SK-N-SH (cell line): ENCODE data around the gene CNTNAP2. TPM values are rescaled to one million over a fixed set of nuclear protein-coding genes. Genes with fewer than 3 reads are reported as not detected.

ENCODE experiments used
- CTCF ChIA-PET: fragments of 300-600, 350-600 bp; formaldehyde crosslinking; extraction: SDS; loops from one replicate; lab custom pipeline; 2021; lab: Yijun Ruan, JAX
- POLR2A ChIA-PET: fragments of 350-600 bp; sonication (Branson Sonifier 250); formaldehyde crosslinking; extraction: SDS; loops from one replicate; lab custom pipeline; 2020; ENCODE audit warnings: antibody characterized with exemption, inconsistent platforms; lab: Yijun Ruan, JAX
- DNase-seq: peaks from one replicate; pipeline ENCODE4 v3.0.0; 2012
- H2AFZ ChIP-seq: fragments of 200-600 bp; sonication (generic); 2 replicates; pipeline ENCODE4 v1.8.1; 2016; ENCODE audit warnings: antibody characterized with exemption, mild to moderate bottlenecking, low read depth
- H3F3A ChIP-seq: fragments of 200-600 bp; sonication (generic); replicated peaks from 2 replicates; pipeline ENCODE3; 2016; ENCODE audit warnings: antibody characterized with exemption, mild to moderate bottlenecking; ENCODE audit not compliant: insufficient read depth
- H3K27ac ChIP-seq, 2 experiments: fragments of 200-500 bp in 1 of 2; fragments of 200-600 bp in 1 of 2; sonication (Bioruptor generic) in 1 of 2; sonication (generic), shearing (Covaris generic) in 1 of 2; 2 replicates each; pipeline versions ENCODE4 v1.5.1 to v1.6.1; 2014 to 2016; ENCODE audit warnings: low read depth in 2 of 2, inconsistent platforms in 1 of 2, low read length in 1 of 2, mild to moderate bottlenecking in 1 of 2, mixed read lengths in 1 of 2
- H3K27me3 ChIP-seq: fragments of 200-600 bp; sonication (generic), shearing (Covaris generic); 2 replicates; pipeline ENCODE4 v1.6.1; 2016; ENCODE audit warnings: mixed run types; ENCODE audit not compliant: insufficient read depth
- H3K36me3 ChIP-seq, 2 experiments: fragments of 200-500 bp in 1 of 2; fragments of 200-600 bp in 1 of 2; sonication (Bioruptor generic) in 1 of 2; sonication (generic) in 1 of 2; replicated peaks in 1 of 2; 2 replicates each; pipeline versions ENCODE3 to v1.5.1; 2014 to 2016; ENCODE audit warnings: low read length in 1 of 2, mild to moderate bottlenecking in 1 of 2; ENCODE audit not compliant: insufficient read depth in 2 of 2, control insufficient read depth in 1 of 2
- H3K4me1 ChIP-seq, 2 experiments: fragments of 200-500 bp in 1 of 2; fragments of 200-600 bp in 1 of 2; sonication (Bioruptor generic) in 1 of 2; sonication (generic), shearing (Covaris generic) in 1 of 2; 2 replicates each; pipeline versions ENCODE4 v1.5.1 to v1.6.1; 2014 to 2016; ENCODE audit warnings: low read depth in 1 of 2, low read length in 1 of 2, mixed run types in 1 of 2; ENCODE audit not compliant: insufficient read depth in 2 of 2, control insufficient read depth in 1 of 2
- H3K4me2 ChIP-seq: fragments of 200-600 bp; sonication (generic), shearing (Covaris generic); 2 replicates; pipeline ENCODE4 v1.6.1; 2017; ENCODE audit warnings: mixed run types
- H3K4me3 ChIP-seq, 2 experiments: fragments of 200-500 bp in 1 of 2; fragments of 200-600 bp in 1 of 2; sonication (Bioruptor generic) in 1 of 2; sonication (generic), shearing (Covaris generic) in 1 of 2; 2 replicates each; pipeline versions ENCODE4 v1.5.1 to v1.8.1; 2014 to 2016; ENCODE audit warnings: low read depth in 2 of 2, inconsistent platforms in 1 of 2, low read length in 1 of 2, mild to moderate bottlenecking in 1 of 2, mixed read lengths in 1 of 2, moderate library complexity in 1 of 2
- H3K79me2 ChIP-seq: fragments of 200-600 bp; sonication (generic); 2 replicates; pipeline ENCODE4 v1.8.1; 2017; ENCODE audit warnings: mild to moderate bottlenecking; ENCODE audit not compliant: insufficient read depth
- H3K9ac ChIP-seq: fragments of 200-600 bp; sonication (generic); 2 replicates; pipeline ENCODE4 v1.6.1; 2017; ENCODE audit warnings: mixed run types
- H3K9me2 ChIP-seq: fragments of 200-600 bp; sonication (generic); 2 replicates; pipeline ENCODE4 v1.6.1; 2017; ENCODE audit warnings: mixed run types
- H3K9me3 ChIP-seq: fragments of 200-600 bp; sonication (generic); 2 replicates; pipeline ENCODE4 v1.6.1; 2017; ENCODE audit warnings: mixed run types, mild to moderate bottlenecking, moderate library complexity
- H4K20me1 ChIP-seq: fragments of 200-600 bp; sonication (generic); 2 replicates; pipeline ENCODE4 v1.6.1; 2017; ENCODE audit warnings: mild to moderate bottlenecking, mixed run types; ENCODE audit not compliant: insufficient read depth
- CHD2 ChIP-seq: fragments of 150-350 bp; IDR thresholded peaks from 2 replicates; pipeline ENCODE4 v1.6.1; 2018; ENCODE audit warnings: low read length; ENCODE audit not compliant: partially characterized antibody
- EP300 ChIP-seq, 2 experiments: IDR thresholded peaks; 2 replicates each; pipeline versions ENCODE4 v1.4.0 to v1.6.1; 2012; ENCODE audit warnings: borderline replicate concordance in 1 of 2, low read depth in 1 of 2, low read length in 1 of 2
- FOXJ3 ChIP-seq: sonication (generic); formaldehyde crosslinking; IDR thresholded peaks from 2 replicates; pipeline ENCODE4 v1.5.1; 2020; ENCODE audit warnings: mild to moderate bottlenecking, missing genetic modification reagents
- GATA2 ChIP-seq: sonication (generic); formaldehyde crosslinking; IDR thresholded peaks from 2 replicates; pipeline ENCODE4 v1.5.0; 2020; ENCODE audit warnings: mild to moderate bottlenecking, missing genetic modification reagents
- IRF3 ChIP-seq: fragments of 150-350 bp; IDR thresholded peaks from 2 replicates; pipeline ENCODE4 v1.6.1; 2016; ENCODE audit warnings: mild to moderate bottlenecking, low read depth, low read length
- JUND ChIP-seq: IDR thresholded peaks from 2 replicates; pipeline ENCODE4 v1.4.0; 2012
- MEF2A ChIP-seq: IDR thresholded peaks from 2 replicates; pipeline ENCODE4 v1.4.0; 2012; ENCODE audit warnings: low read depth, borderline replicate concordance
- MXI1 ChIP-seq: IDR thresholded peaks from 2 replicates; pipeline ENCODE4 v1.6.1; 2012; ENCODE audit warnings: mild to moderate bottlenecking, low read depth, low read length, improper control_type of control experiment
- PBX3 ChIP-seq: IDR thresholded peaks from 2 replicates; pipeline ENCODE4; 2012
- RFX5 ChIP-seq: IDR thresholded peaks from 2 replicates; pipeline ENCODE4 v1.6.1; 2012; ENCODE audit warnings: mild to moderate bottlenecking, improper control_type of control experiment, low read length
- SIN3A ChIP-seq: IDR thresholded peaks from 2 replicates; pipeline ENCODE4 v1.6.1; 2012; ENCODE audit warnings: low read depth, mild to moderate bottlenecking, low read length, moderate library complexity, borderline replicate concordance
- SMC3 ChIP-seq: IDR thresholded peaks from 2 replicates; pipeline ENCODE4 v1.6.1; 2012; ENCODE audit warnings: low read depth, low read length, improper control_type of control experiment
- TAF1 ChIP-seq: IDR thresholded peaks from 2 replicates; pipeline ENCODE4 v1.6.1; 2012; ENCODE audit warnings: low read depth, mild to moderate bottlenecking, low read length, moderate library complexity, borderline replicate concordance
- USF1 ChIP-seq: IDR thresholded peaks from 2 replicates; pipeline ENCODE4 v1.4.0; 2012; ENCODE audit warnings: low read depth, borderline replicate concordance
- WGBS: methylation state at CpG from one replicate; pipeline ENCODE4 v1.1.6; 2017; ENCODE audit warnings: low lambda C conversion rate; 5-methylcytosine and 5-hydroxymethylcytosine counted together
- polyA plus RNA-seq, 3 experiments: library from polyadenylated mRNA; depleted of rRNA; stranded (reverse); fragments of >200 nt; gene quantifications; 2 replicates each; pipeline ENCODE4 v1.2.3, GENCODE V29; 2012
- TF ChIP-seq, protein P1 (sequence below): fragments of 200-600 bp; sonication (generic); IDR thresholded peaks from 2 replicates; pipeline ENCODE4 v1.6.1; 2017; ENCODE audit warnings: antibody characterized with exemption, mild to moderate bottlenecking, moderate library complexity
- TF ChIP-seq, protein P2 (sequence below): IDR thresholded peaks from 2 replicates; pipeline ENCODE4 v1.4.0; 2012; ENCODE audit warnings: low read depth, borderline replicate concordance

Gene CNTNAP2
- polyA plus RNA-seq, 1 of the 3 experiments (the other 2 are of a cell fraction), result 3.4 TPM

- H3K4me2 ChIP-seq, result no peak overlapping the region
- H3K9me2 ChIP-seq, result no peaks in the 10 kb centered on the region
- no peak overlapping the region for H3K4me3 ChIP-seq
- no peak for DNase-seq
- H3K9ac ChIP-seq, result no peak overlapping the region
- H4K20me1 ChIP-seq, result no peaks in the 10 kb centered on the region
- 69% methylated on average over 3 of the region's 3 CpGs for WGBS
- H3K27ac ChIP-seq, result no peak overlapping the region
- H3K9me3 ChIP-seq, result no peaks in the 10 kb centered on the region
- TF ChIP-seq USF1, result no peak
- no peak for TF ChIP-seq CHD2
- TF ChIP-seq TAF1, result no peak
- TF ChIP-seq, protein P1, sequence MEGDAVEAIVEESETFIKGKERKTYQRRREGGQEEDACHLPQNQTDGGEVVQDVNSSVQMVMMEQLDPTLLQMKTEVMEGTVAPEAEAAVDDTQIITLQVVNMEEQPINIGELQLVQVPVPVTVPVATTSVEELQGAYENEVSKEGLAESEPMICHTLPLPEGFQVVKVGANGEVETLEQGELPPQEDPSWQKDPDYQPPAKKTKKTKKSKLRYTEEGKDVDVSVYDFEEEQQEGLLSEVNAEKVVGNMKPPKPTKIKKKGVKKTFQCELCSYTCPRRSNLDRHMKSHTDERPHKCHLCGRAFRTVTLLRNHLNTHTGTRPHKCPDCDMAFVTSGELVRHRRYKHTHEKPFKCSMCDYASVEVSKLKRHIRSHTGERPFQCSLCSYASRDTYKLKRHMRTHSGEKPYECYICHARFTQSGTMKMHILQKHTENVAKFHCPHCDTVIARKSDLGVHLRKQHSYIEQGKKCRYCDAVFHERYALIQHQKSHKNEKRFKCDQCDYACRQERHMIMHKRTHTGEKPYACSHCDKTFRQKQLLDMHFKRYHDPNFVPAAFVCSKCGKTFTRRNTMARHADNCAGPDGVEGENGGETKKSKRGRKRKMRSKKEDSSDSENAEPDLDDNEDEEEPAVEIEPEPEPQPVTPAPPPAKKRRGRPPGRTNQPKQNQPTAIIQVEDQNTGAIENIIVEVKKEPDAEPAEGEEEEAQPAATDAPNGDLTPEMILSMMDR, result no peak
- TF ChIP-seq SMC3, result no peak
- TF ChIP-seq GATA2 (CRISPR knock-in tag), result no peak
- TF ChIP-seq, protein P2, sequence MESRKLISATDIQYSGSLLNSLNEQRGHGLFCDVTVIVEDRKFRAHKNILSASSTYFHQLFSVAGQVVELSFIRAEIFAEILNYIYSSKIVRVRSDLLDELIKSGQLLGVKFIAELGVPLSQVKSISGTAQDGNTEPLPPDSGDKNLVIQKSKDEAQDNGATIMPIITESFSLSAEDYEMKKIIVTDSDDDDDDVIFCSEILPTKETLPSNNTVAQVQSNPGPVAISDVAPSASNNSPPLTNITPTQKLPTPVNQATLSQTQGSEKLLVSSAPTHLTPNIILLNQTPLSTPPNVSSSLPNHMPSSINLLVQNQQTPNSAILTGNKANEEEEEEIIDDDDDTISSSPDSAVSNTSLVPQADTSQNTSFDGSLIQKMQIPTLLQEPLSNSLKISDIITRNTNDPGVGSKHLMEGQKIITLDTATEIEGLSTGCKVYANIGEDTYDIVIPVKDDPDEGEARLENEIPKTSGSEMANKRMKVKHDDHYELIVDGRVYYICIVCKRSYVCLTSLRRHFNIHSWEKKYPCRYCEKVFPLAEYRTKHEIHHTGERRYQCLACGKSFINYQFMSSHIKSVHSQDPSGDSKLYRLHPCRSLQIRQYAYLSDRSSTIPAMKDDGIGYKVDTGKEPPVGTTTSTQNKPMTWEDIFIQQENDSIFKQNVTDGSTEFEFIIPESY, result no peak
- TF ChIP-seq MXI1, result no peak
- TF ChIP-seq SIN3A, result no peak
- ChIA-PET CTCF (no interaction called here), POLR2A (no interaction called here)
- no peak overlapping the region for H2AFZ ChIP-seq
- H3K36me3 ChIP-seq, result no peaks in the 10 kb centered on the region
- H3F3A ChIP-seq, result peaks cover 4% of the 10 kb centered on the region
- H3K27me3 ChIP-seq, result no peaks in the 10 kb centered on the region
- peaks cover 0 to 2% of the 10 kb centered on the region in 2 experiments; a peak in 2 of 4 replicates for H3K4me1 ChIP-seq
- no peaks in the 10 kb centered on the region for H3K79me2 ChIP-seq
These were observed 1536.9 kb downstream of the CNTNAP2 start for GRCh38 chr7:147653456-147653855.

DNA sequence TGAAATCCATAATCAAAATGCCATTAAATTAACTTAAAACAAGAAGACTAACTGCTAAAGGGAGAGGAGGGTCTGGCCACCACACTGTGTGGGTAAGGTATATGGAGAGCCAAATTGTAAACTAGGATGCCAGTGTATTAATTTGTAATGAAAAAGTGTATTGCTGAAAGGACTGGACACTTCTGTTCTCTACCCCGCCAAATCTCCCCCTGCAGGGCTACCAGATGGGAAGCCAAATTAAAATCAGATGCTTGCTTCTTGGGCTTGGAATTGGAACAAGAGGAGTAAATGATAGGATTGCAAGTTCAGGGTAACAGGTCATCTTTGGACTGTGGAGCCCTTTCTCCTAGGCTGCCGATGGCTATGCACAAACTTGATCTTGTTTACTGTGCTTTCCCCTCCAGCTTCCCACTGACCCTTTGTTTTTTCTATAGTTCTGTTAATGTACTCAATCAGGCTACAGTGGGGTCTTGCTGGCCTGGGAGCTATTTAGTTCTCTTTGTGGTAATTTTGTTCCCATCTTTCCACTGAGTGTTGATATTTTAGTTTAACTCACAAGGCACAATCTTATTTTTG, 1541.9 kb downstream of the CNTNAP2 start:
- no peaks in the 10 kb centered on the region for H4K20me1 ChIP-seq
- 28% methylated on average over 2 of the region's 2 CpGs for WGBS
- no peaks in the 10 kb centered on the region for H3K27me3 ChIP-seq
- no peaks in the 10 kb centered on the region for H3K9me3 ChIP-seq
- no peaks in the 10 kb centered on the region for H3F3A ChIP-seq
- no peaks in the 10 kb centered on the region for H3K9me2 ChIP-seq
- CTCF ChIA-PET, result interaction anchor here (0.9 to 1.0 kb wide), 2 partner anchors 13 to 94 kb away, joined by 3 read pairs; no protein-coding TSS in a partner anchor
- H3K4me1 ChIP-seq, result peaks cover 0 to 8% of the 10 kb centered on the region in 2 experiments; a peak in 2 of 4 replicates
- no peak overlapping the region for H2AFZ ChIP-seq
- no peaks in the 10 kb centered on the region for H3K79me2 ChIP-seq
- no peak overlapping the region for H3K4me3 ChIP-seq
- POLR2A ChIA-PET, result no interaction called here
- no peak overlapping the region for H3K4me2 ChIP-seq
- peak; percentile 78 for DNase-seq
- no peaks in the 10 kb centered on the region for H3K36me3 ChIP-seq
- H3K9ac ChIP-seq, result no peak overlapping the region
- peak overlapping the region in 1 of 2 experiments; percentile 80; a peak in 2 of 4 replicates for H3K27ac ChIP-seq
- TF ChIP-seq JUND (no peak), FOXJ3 (CRISPR knock-in tag) (no peak), EP300 (IDR thresholded peaks at IDR 0.05; ENCODE audit: borderline replicate concordance in 1 of 2, low read depth in 1 of 2, low read length in 1 of 2) (peak in 1 of 2 experiments; percentile 97; a peak in 2 of 4 replicates), CHD2 (peak; percentile 91), IRF3 (no peak), USF1 (no peak), PBX3 (no peak), MEF2A (no peak), RFX5 (no peak)
- TF ChIP-seq, protein P2, result no peak
